Adipocyte (in vitro differentiated cells): Measurements from ENCODE around the gene CDH23.
A peak's percentile ranks its signal among the peaks of the same experiment; 100 is the strongest.

ENCODE experiments used
- DNase-seq: peaks from one replicate; pipeline ENCODE4 v3.0.0-alpha.2; 2015; ENCODE audit warnings: low read depth
- H3K27me3 ChIP-seq: replicated peaks from 2 replicates; pipeline ENCODE4 v1.7.0; 2013; ENCODE audit warnings: mild to moderate bottlenecking, low read length, moderate library complexity; ENCODE audit not compliant: control insufficient read depth, insufficient read depth
- H3K36me3 ChIP-seq: 2 replicates; pipeline ENCODE4 v1.7.0; 2013; ENCODE audit warnings: low read length, mild to moderate bottlenecking, moderate library complexity; ENCODE audit not compliant: control insufficient read depth, insufficient read depth, severe bottlenecking
- H3K4me1 ChIP-seq: 2 replicates; pipeline ENCODE4 v1.7.0; 2013; ENCODE audit warnings: mild to moderate bottlenecking, low read length, moderate library complexity; ENCODE audit not compliant: control insufficient read depth, insufficient read depth
- H3K4me3 ChIP-seq: 2 replicates; pipeline ENCODE4 v1.7.0; 2013; ENCODE audit warnings: mild to moderate bottlenecking, low read length, moderate library complexity
- H3K9ac ChIP-seq: 2 replicates; pipeline ENCODE4 v1.7.0; 2013; ENCODE audit warnings: mild to moderate bottlenecking, low read length, moderate library complexity
- H3K9me3 ChIP-seq: 2 replicates; pipeline ENCODE4 v1.7.0; 2013; ENCODE audit warnings: mild to moderate bottlenecking, low read length, moderate library complexity; ENCODE audit not compliant: control insufficient read depth

Gene CDH23

DNA sequence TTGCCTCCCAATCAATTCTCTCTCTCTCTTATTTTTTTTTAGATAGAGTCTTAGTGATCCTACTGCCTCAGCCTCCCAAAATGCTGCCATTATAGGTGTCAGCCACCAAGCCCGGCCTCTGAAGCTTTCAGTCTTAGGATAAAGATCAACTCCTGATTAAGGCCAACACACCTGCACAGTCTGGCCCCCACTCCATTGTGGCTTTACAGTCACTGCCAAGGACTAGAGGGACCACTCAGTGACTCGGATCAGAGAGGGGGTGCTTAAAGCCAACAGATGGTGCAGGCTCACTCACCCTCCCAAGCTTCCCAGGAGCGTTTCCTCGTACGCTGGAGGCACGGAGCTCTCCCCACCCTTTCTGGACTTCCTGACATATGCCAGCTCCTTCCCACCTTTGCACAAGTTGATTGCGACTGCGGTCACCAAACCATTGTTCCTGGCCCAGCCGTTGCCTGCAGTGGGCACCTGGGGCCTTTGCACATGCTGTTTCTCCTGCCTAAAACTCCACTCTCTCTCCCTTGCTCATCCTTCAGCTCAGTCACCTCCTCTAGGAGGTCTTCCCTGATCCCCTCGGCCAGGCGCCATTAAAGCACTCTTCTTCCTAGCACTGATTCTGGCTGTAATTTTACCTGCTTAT is 1.7 kb upstream of the CDH23 start:
- no peaks in the 10 kb centered on the region for H3K36me3 ChIP-seq
- DNase-seq, result no peak
- H3K9me3 ChIP-seq, result no peaks in the 10 kb centered on the region
- no peak overlapping the region for H3K9ac ChIP-seq
- peaks cover 86% of the 10 kb centered on the region for H3K27me3 ChIP-seq
- peaks cover 7% of the 10 kb centered on the region for H3K4me1 ChIP-seq
- H3K4me3 ChIP-seq, result no peak overlapping the region

GRCh38 chr10:71395621-71396020 is 1.1 kb upstream of the CDH23 start:
- Histone ChIP-seq H3K27me3 (peaks cover 87% of the 10 kb centered on the region), H3K9me3 (no peaks in the 10 kb centered on the region), H3K4me1 (peaks cover 7% of the 10 kb centered on the region), H3K36me3 (no peaks in the 10 kb centered on the region), H3K9ac (no peak overlapping the region), H3K4me3 (no peak overlapping the region)
- DNase-seq, result no peak

- peak; percentile 10 for DNase-seq
- no peak overlapping the region for H3K9ac ChIP-seq
- H3K4me1 ChIP-seq, result peaks cover 7% of the 10 kb centered on the region
- peaks cover 87% of the 10 kb centered on the region for H3K27me3 ChIP-seq
- H3K4me3 ChIP-seq, result no peak overlapping the region
- H3K36me3 ChIP-seq, result no peaks in the 10 kb centered on the region
- H3K9me3 ChIP-seq, result no peaks in the 10 kb centered on the region
Measured at GRCh38 chr10:71396084-71396710, 523 bp upstream of the CDH23 start.

GRCh38 chr10:71397296-71398212 is 834 bp downstream of the CDH23 start:
- peaks cover 7% of the 10 kb centered on the region for H3K4me1 ChIP-seq
- H3K36me3 ChIP-seq, result no peaks in the 10 kb centered on the region
- H3K9me3 ChIP-seq, result no peaks in the 10 kb centered on the region
- peaks cover 85% of the 10 kb centered on the region for H3K27me3 ChIP-seq
- H3K9ac ChIP-seq, result no peak overlapping the region
- DNase-seq, result no peak
- peak overlapping the region; percentile 54 for H3K4me3 ChIP-seq

- H3K9ac ChIP-seq, result no peak overlapping the region
- no peaks in the 10 kb centered on the region for H3K9me3 ChIP-seq
Measured at GRCh38 chr10:71398976-71399375, 2.3 kb downstream of the CDH23 start.

GRCh38 chr10:71399946-71400345 is 3.2 kb downstream of the CDH23 start:
- H3K36me3 ChIP-seq, result no peaks in the 10 kb centered on the region

More at GRCh38 chr10:71398976-71399375, 2.3 kb downstream of the CDH23 start:
- no peak for DNase-seq
- peaks cover 7% of the 10 kb centered on the region for H3K4me1 ChIP-seq
- H3K4me3 ChIP-seq, result no peak overlapping the region
- no peaks in the 10 kb centered on the region for H3K36me3 ChIP-seq
- peaks cover 71% of the 10 kb centered on the region for H3K27me3 ChIP-seq

GRCh38 chr10:71401056-71401455 is 4.3 kb downstream of the CDH23 start:
- peaks cover 58% of the 10 kb centered on the region for H3K27me3 ChIP-seq
- no peaks in the 10 kb centered on the region for H3K36me3 ChIP-seq
- DNase-seq, result no peak
- peaks cover 7% of the 10 kb centered on the region for H3K4me1 ChIP-seq
- no peak overlapping the region for H3K9ac ChIP-seq
- H3K4me3 ChIP-seq, result no peak overlapping the region
- no peaks in the 10 kb centered on the region for H3K9me3 ChIP-seq

More at GRCh38 chr10:71399946-71400345, 3.2 kb downstream of the CDH23 start:
- Histone ChIP-seq H3K9ac (no peak overlapping the region), H3K27me3 (peaks cover 66% of the 10 kb centered on the region), H3K4me3 (no peak overlapping the region), H3K9me3 (no peaks in the 10 kb centered on the region), H3K4me1 (peaks cover 7% of the 10 kb centered on the region)
- DNase-seq, result no peak

DNA sequence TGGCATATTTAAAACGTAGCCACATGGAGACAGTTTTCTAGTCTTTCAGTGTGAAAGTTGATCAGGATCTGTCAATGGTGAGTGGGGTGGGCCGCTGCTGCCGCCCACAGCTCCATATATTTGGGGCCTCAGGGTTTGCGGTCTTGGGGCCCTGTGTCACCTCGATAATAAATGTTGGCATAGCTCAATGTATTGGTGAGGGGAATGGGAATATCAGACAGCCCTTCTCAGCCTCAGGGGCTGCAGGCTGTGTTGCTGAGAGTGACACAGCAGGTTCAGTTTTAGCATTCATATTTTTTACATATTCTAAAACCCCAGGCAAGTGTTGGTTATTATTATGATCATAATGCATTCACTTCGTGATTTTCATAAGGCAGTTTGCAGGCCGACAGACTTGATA is 5.3 kb downstream of the CDH23 start:
- no peaks in the 10 kb centered on the region for H3K9me3 ChIP-seq
- H3K9ac ChIP-seq, result no peak overlapping the region
- H3K36me3 ChIP-seq, result no peaks in the 10 kb centered on the region
- DNase-seq, result no peak
- H3K4me3 ChIP-seq, result no peak overlapping the region
- peaks cover 7% of the 10 kb centered on the region for H3K4me1 ChIP-seq
- peaks cover 61% of the 10 kb centered on the region for H3K27me3 ChIP-seq

- Histone ChIP-seq H3K4me3 (no peak overlapping the region), H3K36me3 (no peaks in the 10 kb centered on the region), H3K4me1 (no peaks in the 10 kb centered on the region), H3K27me3 (peaks cover 41% of the 10 kb centered on the region), H3K9ac (no peak overlapping the region), H3K9me3 (no peaks in the 10 kb centered on the region)
- no peak for DNase-seq
Measured at GRCh38 chr10:71404503-71405295, 8.0 kb downstream of the CDH23 start.

GRCh38 chr10:71406878-71407277 is 10.2 kb downstream of the CDH23 start:
- H3K4me1 ChIP-seq, result no peaks in the 10 kb centered on the region
- peaks cover 18% of the 10 kb centered on the region for H3K9me3 ChIP-seq
- H3K9ac ChIP-seq, result no peak overlapping the region
- peaks cover 24% of the 10 kb centered on the region for H3K27me3 ChIP-seq
- H3K4me3 ChIP-seq, result no peak overlapping the region
- no peak for DNase-seq
- H3K36me3 ChIP-seq, result no peaks in the 10 kb centered on the region
